GM23338 (cell line): ENCODE data around the gene HPS3. TPM values are rescaled to one million over a fixed set of nuclear protein-coding genes. Genes with fewer than 3 reads are reported as not detected.

Experiments used
- ATAC-seq: fragments of 200-7000 bp; cut with Tn5 transposase; 3 replicates; pipeline ENCODE4 v1.9.1; 2020
- DNase-seq: peaks from one replicate; pipeline ENCODE4 v3.0.0-alpha.2; 2015; ENCODE audit warnings: low spot score
- H2AFZ ChIP-seq: fragments of 200-600 bp; sonication (generic); 2 replicates; pipeline ENCODE4 v1.8.0; 2016; ENCODE audit warnings: antibody characterized with exemption, mild to moderate bottlenecking, moderate library complexity
- H3F3A ChIP-seq: fragments of 200-600 bp; sonication (generic); replicated peaks from 2 replicates; pipeline ENCODE4 v1.8.0; 2017; ENCODE audit warnings: antibody characterized with exemption, mixed run types, low read depth
- H3K27ac ChIP-seq: fragments of 200-600 bp; sonication (generic); 2 replicates; pipeline ENCODE4 v1.6.1; 2016; ENCODE audit warnings: low read depth
- H3K27me3 ChIP-seq: fragments of 200-600 bp; sonication (generic); 2 replicates; pipeline ENCODE4 v1.8.0; 2016; ENCODE audit warnings: mild to moderate bottlenecking, mixed run types, moderate library complexity; ENCODE audit not compliant: insufficient read depth
- H3K36me3 ChIP-seq: fragments of 200-600 bp; sonication (generic); 2 replicates; pipeline ENCODE4 v1.8.0; 2016; ENCODE audit warnings: mild to moderate bottlenecking; ENCODE audit not compliant: insufficient read depth
- H3K4me1 ChIP-seq: fragments of 200-600 bp; sonication (generic); 2 replicates; pipeline ENCODE4 v1.8.0; 2016; ENCODE audit warnings: mild to moderate bottlenecking, moderate library complexity; ENCODE audit not compliant: insufficient read depth
- H3K4me2 ChIP-seq: fragments of 200-600 bp; sonication (generic); 2 replicates; pipeline ENCODE4 v1.7.1; 2017; ENCODE audit warnings: mixed run types
- H3K4me3 ChIP-seq: fragments of 200-600 bp; sonication (generic); 2 replicates; pipeline ENCODE4 v1.6.1; 2016; ENCODE audit warnings: mixed run types
- H3K79me2 ChIP-seq: fragments of 200-600 bp; sonication (generic); replicated peaks from 2 replicates; pipeline ENCODE4 v1.8.0; 2017; ENCODE audit warnings: mild to moderate bottlenecking; ENCODE audit not compliant: insufficient read depth
- H3K9me2 ChIP-seq: fragments of 200-600 bp; sonication (generic); 2 replicates; pipeline ENCODE4 v1.8.0; 2017; ENCODE audit not compliant: insufficient read depth
- H4K20me1 ChIP-seq: fragments of 200-600 bp; sonication (generic); replicated peaks from 2 replicates; pipeline ENCODE4 v1.8.0; 2017; ENCODE audit warnings: mild to moderate bottlenecking; ENCODE audit not compliant: insufficient read depth
- H3K27ac Mint-ChIP-seq: 2 replicates; pipeline ENCODE4 v1.8.0; 2020; ENCODE audit warnings: inconsistent platforms, mild to moderate bottlenecking, moderate library complexity, mixed read lengths
- H3K27me3 Mint-ChIP-seq: 3 replicates; pipeline ENCODE4 v1.8.0; 2022; ENCODE audit warnings: low read depth, mild to moderate bottlenecking, moderate library complexity, mixed read lengths, inconsistent platforms; ENCODE audit not compliant: insufficient read depth, poor library complexity
- H3K36me3 Mint-ChIP-seq: 3 replicates; pipeline ENCODE4 v1.8.0; 2021; ENCODE audit warnings: low read depth, mild to moderate bottlenecking, inconsistent platforms, moderate library complexity, mixed read lengths
- H3K4me1 Mint-ChIP-seq: 3 replicates; pipeline ENCODE4 v1.8.0; 2020; ENCODE audit warnings: mild to moderate bottlenecking, inconsistent platforms, mixed read lengths
- H3K4me3 Mint-ChIP-seq: 3 replicates; pipeline ENCODE4 v1.8.0; 2021; ENCODE audit warnings: moderate library complexity, mild to moderate bottlenecking, inconsistent platforms, mixed read lengths
- H3K9me3 Mint-ChIP-seq: 3 replicates; pipeline ENCODE4 v1.8.0; 2020; ENCODE audit warnings: moderate library complexity, mild to moderate bottlenecking, inconsistent platforms, mixed read lengths
- CREB1 ChIP-seq: fragments of 250-450 bp; sonication (Bioruptor Pico); IDR thresholded peaks from 2 replicates; pipeline ENCODE4 v1.5.0; 2020; ENCODE audit warnings: low read depth, mild to moderate bottlenecking, moderate library complexity
- CTCF ChIP-seq, 2 experiments: fragments of 200-600 bp in 1 of 2; sonication (generic) in 1 of 2; conservative IDR thresholded peaks; 2 replicates each; pipeline versions ENCODE4 v1.5.1 to v1.6.1; 2016 to 2017; ENCODE audit warnings: antibody characterized with exemption in 2 of 2, low read depth in 2 of 2, mild to moderate bottlenecking in 2 of 2, moderate library complexity in 1 of 2
- EZH2 ChIP-seq: fragments of 200-600 bp; sonication (generic); IDR thresholded peaks from one replicate; pipeline ENCODE4 v1.8.0; 2017; ENCODE audit warnings: antibody characterized with exemption, mild to moderate bottlenecking, low read depth; ENCODE audit not compliant: unreplicated experiment
- EZH2phosphoT487 ChIP-seq: fragments of 200-600 bp; sonication (generic); IDR thresholded peaks from one replicate; pipeline ENCODE4 v1.8.1; 2018; ENCODE audit warnings: antibody characterized with exemption; ENCODE audit not compliant: unreplicated experiment
- JUNB ChIP-seq: IDR thresholded peaks from one replicate; pipeline ENCODE4 v1.6.1; 2016; ENCODE audit warnings: antibody characterized with exemption; ENCODE audit not compliant: unreplicated experiment
- NANOG ChIP-seq: IDR thresholded peaks from 2 replicates; pipeline ENCODE4 v1.6.1; 2016; ENCODE audit warnings: antibody characterized with exemption, borderline replicate concordance
- POLR2AphosphoS5 ChIP-seq: IDR thresholded peaks from 2 replicates; pipeline ENCODE4 v1.6.1; 2016; ENCODE audit warnings: antibody characterized with exemption, low read depth
- STAT1 ChIP-seq: IDR thresholded peaks from one replicate; pipeline ENCODE4 v1.6.1; 2016; ENCODE audit warnings: antibody characterized with exemption; ENCODE audit not compliant: unreplicated experiment
- ZNF114 ChIP-seq: fragments of 250-450 bp; sonication (Bioruptor Pico); IDR thresholded peaks from 2 replicates; pipeline ENCODE4 v1.5.0; 2020; ENCODE audit warnings: mild to moderate bottlenecking, moderate library complexity
- ZNF331 ChIP-seq: fragments of 250-450 bp; sonication (Bioruptor Pico); IDR thresholded peaks from 2 replicates; pipeline ENCODE4 v1.5.0; 2020; ENCODE audit warnings: low read depth, mild to moderate bottlenecking, moderate library complexity
- polyA plus RNA-seq: library from polyadenylated mRNA; unstranded; fragments of >200 nt; fragmentation: Nextera tagmentation; extraction: Ambion mirVana; gene quantifications from 2 replicates; pipeline ENCODE4 v1.2.1, GENCODE V29; 2016
- total RNA-seq: library from RNA; depleted of rRNA; stranded (reverse); fragments of >200 nt; shearing (Covaris generic); gene quantifications from 2 replicates; pipeline ENCODE4 v1.2.3, GENCODE V29; 2014
- TF ChIP-seq, protein P1 (sequence below): fragments of 250-450 bp; sonication (Bioruptor Pico); IDR thresholded peaks from 2 replicates; pipeline ENCODE4 v1.5.0; 2020; ENCODE audit warnings: mild to moderate bottlenecking, moderate library complexity
- TF ChIP-seq, protein P2 (sequence below): IDR thresholded peaks from 2 replicates; pipeline ENCODE4 v1.6.1; 2016; ENCODE audit warnings: antibody characterized with exemption
- TF ChIP-seq, protein P3 (sequence below): IDR thresholded peaks from one replicate; pipeline ENCODE4 v1.6.1; 2018; ENCODE audit warnings: antibody characterized with exemption; ENCODE audit not compliant: unreplicated experiment

The HPS3 gene
- total and polyA plus RNA-seq, 2 experiments from 2014 or later: 41.7 to 66.8 TPM

DNA sequence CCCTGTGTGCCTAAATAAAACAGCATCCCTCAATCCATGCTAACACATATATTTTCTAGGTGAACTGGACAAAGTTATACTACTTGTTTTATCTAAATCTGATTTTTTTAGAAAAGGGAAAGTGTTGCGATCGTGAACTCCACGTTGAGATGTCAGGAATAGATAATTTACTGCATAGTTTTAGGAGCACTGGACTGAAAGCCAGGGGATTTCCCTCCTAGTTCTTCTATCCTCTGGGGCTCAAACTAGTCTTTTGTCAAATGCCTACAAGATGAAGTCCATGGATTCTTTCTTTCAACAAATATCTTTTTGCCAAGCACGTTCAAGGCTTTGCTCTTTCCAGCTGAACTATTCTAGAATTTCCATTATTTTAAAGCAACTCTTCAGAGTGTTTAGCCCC lies 617 bp upstream of the HPS3 start (continued):
- TF ChIP-seq, protein P1, sequence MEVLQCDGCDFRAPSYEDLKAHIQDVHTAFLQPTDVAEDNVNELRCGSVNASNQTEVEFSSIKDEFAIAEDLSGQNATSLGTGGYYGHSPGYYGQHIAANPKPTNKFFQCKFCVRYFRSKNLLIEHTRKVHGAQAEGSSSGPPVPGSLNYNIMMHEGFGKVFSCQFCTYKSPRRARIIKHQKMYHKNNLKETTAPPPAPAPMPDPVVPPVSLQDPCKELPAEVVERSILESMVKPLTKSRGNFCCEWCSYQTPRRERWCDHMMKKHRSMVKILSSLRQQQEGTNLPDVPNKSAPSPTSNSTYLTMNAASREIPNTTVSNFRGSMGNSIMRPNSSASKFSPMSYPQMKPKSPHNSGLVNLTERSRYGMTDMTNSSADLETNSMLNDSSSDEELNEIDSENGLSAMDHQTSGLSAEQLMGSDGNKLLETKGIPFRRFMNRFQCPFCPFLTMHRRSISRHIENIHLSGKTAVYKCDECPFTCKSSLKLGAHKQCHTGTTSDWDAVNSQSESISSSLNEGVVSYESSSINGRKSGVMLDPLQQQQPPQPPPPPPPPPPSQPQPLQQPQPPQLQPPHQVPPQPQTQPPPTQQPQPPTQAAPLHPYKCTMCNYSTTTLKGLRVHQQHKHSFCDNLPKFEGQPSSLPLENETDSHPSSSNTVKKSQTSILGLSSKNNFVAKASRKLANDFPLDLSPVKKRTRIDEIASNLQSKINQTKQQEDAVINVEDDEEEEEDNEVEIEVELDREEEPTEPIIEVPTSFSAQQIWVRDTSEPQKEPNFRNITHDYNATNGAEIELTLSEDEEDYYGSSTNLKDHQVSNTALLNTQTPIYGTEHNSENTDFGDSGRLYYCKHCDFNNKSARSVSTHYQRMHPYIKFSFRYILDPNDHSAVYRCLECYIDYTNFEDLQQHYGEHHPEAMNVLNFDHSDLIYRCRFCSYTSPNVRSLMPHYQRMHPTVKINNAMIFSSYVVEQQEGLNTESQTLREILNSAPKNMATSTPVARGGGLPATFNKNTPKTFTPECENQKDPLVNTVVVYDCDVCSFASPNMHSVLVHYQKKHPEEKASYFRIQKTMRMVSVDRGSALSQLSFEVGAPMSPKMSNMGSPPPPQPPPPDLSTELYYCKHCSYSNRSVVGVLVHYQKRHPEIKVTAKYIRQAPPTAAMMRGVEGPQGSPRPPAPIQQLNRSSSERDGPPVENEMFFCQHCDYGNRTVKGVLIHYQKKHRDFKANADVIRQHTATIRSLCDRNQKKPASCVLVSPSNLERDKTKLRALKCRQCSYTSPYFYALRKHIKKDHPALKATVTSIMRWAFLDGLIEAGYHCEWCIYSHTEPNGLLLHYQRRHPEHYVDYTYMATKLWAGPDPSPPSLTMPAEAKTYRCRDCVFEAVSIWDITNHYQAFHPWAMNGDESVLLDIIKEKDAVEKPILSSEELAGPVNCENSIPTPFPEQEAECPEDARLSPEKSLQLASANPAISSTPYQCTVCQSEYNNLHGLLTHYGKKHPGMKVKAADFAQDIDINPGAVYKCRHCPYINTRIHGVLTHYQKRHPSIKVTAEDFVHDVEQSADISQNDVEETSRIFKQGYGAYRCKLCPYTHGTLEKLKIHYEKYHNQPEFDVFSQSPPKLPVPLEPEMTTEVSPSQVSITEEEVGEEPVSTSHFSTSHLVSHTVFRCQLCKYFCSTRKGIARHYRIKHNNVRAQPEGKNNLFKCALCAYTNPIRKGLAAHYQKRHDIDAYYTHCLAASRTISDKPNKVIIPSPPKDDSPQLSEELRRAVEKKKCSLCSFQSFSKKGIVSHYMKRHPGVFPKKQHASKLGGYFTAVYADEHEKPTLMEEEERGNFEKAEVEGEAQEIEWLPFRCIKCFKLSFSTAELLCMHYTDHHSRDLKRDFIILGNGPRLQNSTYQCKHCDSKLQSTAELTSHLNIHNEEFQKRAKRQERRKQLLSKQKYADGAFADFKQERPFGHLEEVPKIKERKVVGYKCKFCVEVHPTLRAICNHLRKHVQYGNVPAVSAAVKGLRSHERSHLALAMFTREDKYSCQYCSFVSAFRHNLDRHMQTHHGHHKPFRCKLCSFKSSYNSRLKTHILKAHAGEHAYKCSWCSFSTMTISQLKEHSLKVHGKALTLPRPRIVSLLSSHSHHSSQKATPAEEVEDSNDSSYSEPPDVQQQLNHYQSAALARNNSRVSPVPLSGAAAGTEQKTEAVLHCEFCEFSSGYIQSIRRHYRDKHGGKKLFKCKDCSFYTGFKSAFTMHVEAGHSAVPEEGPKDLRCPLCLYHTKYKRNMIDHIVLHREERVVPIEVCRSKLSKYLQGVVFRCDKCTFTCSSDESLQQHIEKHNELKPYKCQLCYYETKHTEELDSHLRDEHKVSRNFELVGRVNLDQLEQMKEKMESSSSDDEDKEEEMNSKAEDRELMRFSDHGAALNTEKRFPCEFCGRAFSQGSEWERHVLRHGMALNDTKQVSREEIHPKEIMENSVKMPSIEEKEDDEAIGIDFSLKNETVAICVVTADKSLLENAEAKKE: no peak
- TF ChIP-seq NANOG: no peak
- no peak for TF ChIP-seq CREB1 (CRISPR knock-in tag)

DNA sequence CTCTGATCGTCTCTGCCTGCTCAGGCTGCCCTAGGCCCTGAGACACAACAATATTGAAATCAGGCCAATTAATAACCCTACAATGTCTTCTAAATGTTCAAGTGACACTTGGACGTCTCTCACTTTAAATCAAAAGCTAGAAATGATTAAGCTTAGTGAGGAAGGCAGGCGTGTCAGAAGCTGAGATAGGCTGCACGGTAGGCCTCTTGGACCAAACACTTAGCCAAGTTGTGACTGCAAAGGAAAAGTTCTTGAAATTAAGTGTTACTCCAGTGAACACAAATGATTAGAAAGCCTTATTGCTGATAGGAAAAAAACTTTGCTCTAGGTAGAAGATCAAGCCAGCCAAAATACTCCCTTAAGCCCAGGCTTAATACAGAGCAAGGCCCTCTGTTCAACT lies 2.2 kb downstream of the HPS3 start:
- Mint-ChIP-seq H3K27me3 (peaks cover 7% of the 10 kb centered on the region), H3K36me3 (peaks cover 4% of the 10 kb centered on the region), H3K4me1 (peaks cover 44% of the 10 kb centered on the region), H3K27ac (no peak overlapping the region), H3K9me3 (no peaks in the 10 kb centered on the region), H3K4me3 (peak overlapping the region; percentile 86)
- Histone ChIP-seq H3K4me3 (peak overlapping the region; percentile 65), H3K27ac (no peak overlapping the region), H4K20me1 (0 out of 2 replicates have a peak, but pooled peaks cover 3% of the 10 kb centered on the region), H3K27me3 (0 out of 2 replicates have a peak, but pooled peaks cover 8% of the 10 kb centered on the region), H3K4me1 (peaks cover 28% of the 10 kb centered on the region), H2AFZ (no peak overlapping the region), H3F3A (no peaks in the 10 kb centered on the region), H3K4me2 (peak overlapping the region; percentile 84), H3K36me3 (no peaks in the 10 kb centered on the region; the same call in 1 of the 2 replicates), H3K9me2 (peaks cover 3% of the 10 kb centered on the region; the same call in 1 of the 2 replicates), H3K79me2 (peaks cover 66% of the 10 kb centered on the region)
- no peak for DNase-seq
- no peak for TF ChIP-seq POLR2AphosphoS5
- TF ChIP-seq EZH2: no peak
- TF ChIP-seq CREB1 (CRISPR knock-in tag): no peak
- no peak for TF ChIP-seq JUNB
- no peak for TF ChIP-seq EZH2phosphoT487
- no peak for TF ChIP-seq ZNF114 (CRISPR knock-in tag)
- TF ChIP-seq ZNF331 (CRISPR knock-in tag): no peak
- no peak for TF ChIP-seq NANOG
- no peak for TF ChIP-seq CTCF (conservative IDR thresholded peaks at IDR 0.05; ENCODE audit: low read depth in 2 of 2)
- TF ChIP-seq, protein P2, sequence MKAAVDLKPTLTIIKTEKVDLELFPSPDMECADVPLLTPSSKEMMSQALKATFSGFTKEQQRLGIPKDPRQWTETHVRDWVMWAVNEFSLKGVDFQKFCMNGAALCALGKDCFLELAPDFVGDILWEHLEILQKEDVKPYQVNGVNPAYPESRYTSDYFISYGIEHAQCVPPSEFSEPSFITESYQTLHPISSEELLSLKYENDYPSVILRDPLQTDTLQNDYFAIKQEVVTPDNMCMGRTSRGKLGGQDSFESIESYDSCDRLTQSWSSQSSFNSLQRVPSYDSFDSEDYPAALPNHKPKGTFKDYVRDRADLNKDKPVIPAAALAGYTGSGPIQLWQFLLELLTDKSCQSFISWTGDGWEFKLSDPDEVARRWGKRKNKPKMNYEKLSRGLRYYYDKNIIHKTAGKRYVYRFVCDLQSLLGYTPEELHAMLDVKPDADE: no peak
- TF ChIP-seq, protein P3, sequence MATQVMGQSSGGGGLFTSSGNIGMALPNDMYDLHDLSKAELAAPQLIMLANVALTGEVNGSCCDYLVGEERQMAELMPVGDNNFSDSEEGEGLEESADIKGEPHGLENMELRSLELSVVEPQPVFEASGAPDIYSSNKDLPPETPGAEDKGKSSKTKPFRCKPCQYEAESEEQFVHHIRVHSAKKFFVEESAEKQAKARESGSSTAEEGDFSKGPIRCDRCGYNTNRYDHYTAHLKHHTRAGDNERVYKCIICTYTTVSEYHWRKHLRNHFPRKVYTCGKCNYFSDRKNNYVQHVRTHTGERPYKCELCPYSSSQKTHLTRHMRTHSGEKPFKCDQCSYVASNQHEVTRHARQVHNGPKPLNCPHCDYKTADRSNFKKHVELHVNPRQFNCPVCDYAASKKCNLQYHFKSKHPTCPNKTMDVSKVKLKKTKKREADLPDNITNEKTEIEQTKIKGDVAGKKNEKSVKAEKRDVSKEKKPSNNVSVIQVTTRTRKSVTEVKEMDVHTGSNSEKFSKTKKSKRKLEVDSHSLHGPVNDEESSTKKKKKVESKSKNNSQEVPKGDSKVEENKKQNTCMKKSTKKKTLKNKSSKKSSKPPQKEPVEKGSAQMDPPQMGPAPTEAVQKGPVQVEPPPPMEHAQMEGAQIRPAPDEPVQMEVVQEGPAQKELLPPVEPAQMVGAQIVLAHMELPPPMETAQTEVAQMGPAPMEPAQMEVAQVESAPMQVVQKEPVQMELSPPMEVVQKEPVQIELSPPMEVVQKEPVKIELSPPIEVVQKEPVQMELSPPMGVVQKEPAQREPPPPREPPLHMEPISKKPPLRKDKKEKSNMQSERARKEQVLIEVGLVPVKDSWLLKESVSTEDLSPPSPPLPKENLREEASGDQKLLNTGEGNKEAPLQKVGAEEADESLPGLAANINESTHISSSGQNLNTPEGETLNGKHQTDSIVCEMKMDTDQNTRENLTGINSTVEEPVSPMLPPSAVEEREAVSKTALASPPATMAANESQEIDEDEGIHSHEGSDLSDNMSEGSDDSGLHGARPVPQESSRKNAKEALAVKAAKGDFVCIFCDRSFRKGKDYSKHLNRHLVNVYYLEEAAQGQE: no peak
- TF ChIP-seq STAT1: no peak
- ATAC-seq: no peak
